ENCODE data around the gene TEX264. TPM values are rescaled to one million over a fixed set of nuclear protein-coding genes. Genes with fewer than 3 reads are reported as not detected.

The TEX264 gene
- total RNA-seq, 6 experiments from 2014 or later: 39.2 to 56.3 (median 42.2) TPM

GRCh38 chr3:51751287-51751686, 80.2 kb downstream of the TEX264 start:
- Mint-ChIP-seq H3K36me3 (ENCODE audit: low read depth) (no peaks in the 10 kb centered on the region), H3K4me1 (ENCODE audit: low read depth) (no peaks in the 10 kb centered on the region), H3K27ac (no peak overlapping the region), H3K9me3 (peaks cover 3% of the 10 kb centered on the region), H3K4me3 (no peak overlapping the region), H3K27me3 (ENCODE audit: insufficient read depth) (no peaks in the 10 kb centered on the region)
- DNase-seq: no peak
- TF ChIP-seq CTCF (IDR thresholded peaks at IDR 0.05): no peak

Other genes starting within 250 kb of the TEX264 start
- gene DCAF1, start 171.2 kb upstream of the TEX264 start, total RNA-seq (2021; fragmentation: NEBNext Ultra II Directional; extraction: Animal tissue kit (Norgen Biotek cat#: 25700)): 10 to 100 TPM; 15.3 to 20.4 (median 18.9) TPM
- 10 to 100 TPM; 18.6 to 21.3 (median 19.5) TPM for gene RAD54L2, start 132.5 kb upstream of the TEX264 start, total RNA-seq (2021; fragmentation: NEBNext Ultra II Directional; extraction: Animal tissue kit (Norgen Biotek cat#: 25700))
- gene GRM2, start 35.8 kb downstream of the TEX264 start, total RNA-seq (2021; fragmentation: NEBNext Ultra II Directional; extraction: Animal tissue kit (Norgen Biotek cat#: 25700)): under 1 TPM in 1 of 6 experiments, not detected in 5; 0.02 TPM
- gene IQCF6, start 108.0 kb downstream of the TEX264 start, total RNA-seq (2021; fragmentation: NEBNext Ultra II Directional; extraction: Animal tissue kit (Norgen Biotek cat#: 25700)): not detected
- gene IQCF2, start 190.4 kb downstream of the TEX264 start, total RNA-seq (2021; fragmentation: NEBNext Ultra II Directional; extraction: Animal tissue kit (Norgen Biotek cat#: 25700)): not detected
- not detected for gene IQCF5, start 204.3 kb downstream of the TEX264 start, total RNA-seq (2021; fragmentation: NEBNext Ultra II Directional; extraction: Animal tissue kit (Norgen Biotek cat#: 25700))
- not detected for gene IQCF1, start 232.1 kb downstream of the TEX264 start, total RNA-seq (2021; fragmentation: NEBNext Ultra II Directional; extraction: Animal tissue kit (Norgen Biotek cat#: 25700))

Data from HFFc6 (cell line).